Spleen (tissue), 11 donors: Measurements from ENCODE around the gene CHD9NB. TPM values are rescaled to one million over a fixed set of nuclear protein-coding genes. Genes with fewer than 3 reads are reported as not detected.
A peak's percentile ranks its signal among the peaks of the same experiment; 100 is the strongest.

Experiments used
- DNase-seq: peaks from one replicate; pipeline ENCODE4 v3.0.0-alpha.2; 2020
- H3K27ac ChIP-seq, 8 donors: fragments of 200-600 bp; sonication (generic) in 7 of 8; 1 replicate in 4 of 8; 2 replicates in 4 of 8; pipeline versions ENCODE4 v1.5.0 to v1.8.0; 2016 to 2021; ENCODE audit warnings: inconsistent platforms in 4 of 8, mild to moderate bottlenecking in 4 of 8, moderate library complexity in 1 of 8
- H3K27me3 ChIP-seq, 7 donors: fragments of 200-600 bp; sonication (generic) in 6 of 7; replicated peaks in 1 of 7; 1 replicate in 4 of 7; 2 replicates in 3 of 7; pipeline versions ENCODE4 v1.5.0 to v1.8.0; 2016 to 2021; ENCODE audit warnings: inconsistent platforms in 3 of 7, mild to moderate bottlenecking in 1 of 7
- H3K36me3 ChIP-seq, 6 donors: fragments of 200-600 bp; sonication (generic) in 5 of 6; 1 replicate in 4 of 6; 2 replicates in 2 of 6; pipeline versions ENCODE4 v1.5.0 to v1.8.0; 2016 to 2021; ENCODE audit warnings: inconsistent platforms in 2 of 6
- H3K4me1 ChIP-seq, 6 donors: fragments of 200-600 bp; sonication (generic) in 5 of 6; 1 replicate in 3 of 6; 2 replicates in 3 of 6; pipeline versions ENCODE4 v1.5.0 to v1.8.0; 2016 to 2021; ENCODE audit warnings: inconsistent platforms in 3 of 6
- H3K4me3 ChIP-seq, 8 donors: fragments of 200-600 bp; sonication (generic) in 7 of 8; 1 replicate in 4 of 8; 2 replicates in 4 of 8; pipeline versions ENCODE4 v1.5.0 to v1.8.0; 2016 to 2021; ENCODE audit warnings: inconsistent platforms in 4 of 8, mild to moderate bottlenecking in 4 of 8, moderate library complexity in 2 of 8
- H3K9me3 ChIP-seq, 8 donors: fragments of 200-600 bp; sonication (generic) in 7 of 8; 1 replicate in 4 of 8; 2 replicates in 4 of 8; pipeline versions ENCODE4 v1.5.0 to v1.8.0; 2016 to 2021; ENCODE audit warnings: inconsistent platforms in 4 of 8
- POLR2A ChIP-seq, 3 donors: fragments of 450-650 bp; IDR thresholded peaks; one replicate each; pipeline ENCODE4 v1.5.1; 2017; ENCODE audit warnings: antibody characterized with exemption in 3 of 3, mild to moderate bottlenecking in 1 of 3
- POLR2AphosphoS5 ChIP-seq, 3 donors: sonication (generic); formaldehyde crosslinking; IDR thresholded peaks; one replicate each; pipeline ENCODE4 v1.5.1; 2017; ENCODE audit warnings: antibody characterized with exemption in 3 of 3
- WGBS, 5 donors: extraction: QIAGEN DNeasy Blood & Tissue Kit in 3 of 5; methylation state at CpG; one replicate each; pipeline versions ENCODE4 v1.1.5 to v1.1.7; 2013 to 2018; 5-methylcytosine and 5-hydroxymethylcytosine counted together
- intact Hi-C: fragments of 100-400 bp; cut with DNase I; formaldehyde crosslinking; loops from one replicate; pipeline ENCODE4 v1.15.0; 2023; ENCODE audit warnings: low total_unique reads
- polyA plus RNA-seq, 3 donors: library from polyadenylated mRNA; stranded (reverse); fragments of 200-250 nt; gene quantifications; one replicate each; pipeline ENCODE4 v1.2.1, GENCODE V29; 2013
- total RNA-seq, 7 donors: library from RNA; depleted of rRNA in 3 of 7; stranded (reverse); fragments of >200 nt in 3 of 7; fragmentation: NEBNext Ultra II Directional in 4 of 7; extraction: Animal tissue kit (Norgen Biotek cat#: 25700) in 4 of 7; gene quantifications; one replicate each; pipeline versions ENCODE4 v1.1.0 to v1.2.1, GENCODE V29; 2016 to 2021
- TF ChIP-seq, protein P1 (sequence below), 11 experiments: fragments of 200-600 bp in 7 of 11; fragments of 450-650 bp in 4 of 11; sonication (generic) in 4 of 11; IDR thresholded peaks in 8 of 11; conservative IDR thresholded peaks in 3 of 11; 1 replicate in 7 of 11; 2 replicates in 4 of 11; pipeline versions ENCODE4 v1.4.0 to v1.8.0; 2016 to 2021; ENCODE audit warnings: antibody characterized with exemption in 11 of 11, inconsistent platforms in 4 of 11, mild to moderate bottlenecking in 1 of 11
- donor health status: healthy with polysubstance abuse.
- donor health status: DM: no; HTN: no; CAD: no; lungs with moderate emphysema.
- donor health status: DM: no; HTN: no; CAD: no.
- donor health status: Bipolar disorder and iron deficiency.
- donor health status: healthy.
- donor health status: DM: no; HTN: no; CAD: no.
- donor health status: DM: yes; HTN: yes; CAD: no.

The CHD9NB gene
- total and polyA plus RNA-seq, 10 donors, result 0.10 to 0.27 TPM; not detected in 8

DNA sequence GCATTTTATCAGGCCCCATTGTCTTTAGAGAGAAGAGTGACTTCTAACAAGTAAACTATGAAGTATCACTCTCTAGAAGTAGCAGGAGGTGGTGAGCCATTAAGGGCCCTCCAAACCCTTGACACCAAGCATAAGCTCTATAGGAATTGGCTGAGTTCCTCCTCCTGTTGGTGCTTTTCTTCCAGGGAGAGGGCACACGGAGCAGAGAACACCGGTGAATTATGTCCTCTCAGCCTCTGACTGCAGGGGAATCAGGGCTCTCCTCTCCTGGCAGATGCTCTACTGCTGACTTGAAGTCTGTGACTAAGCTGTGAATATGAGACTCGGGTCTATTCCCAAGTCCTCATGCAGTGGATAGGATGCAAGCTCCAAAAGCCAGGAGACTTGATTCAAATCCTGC, 34.4 kb upstream of the CHD9NB start:
- no peaks in the 10 kb centered on the region for H3K27me3 ChIP-seq
- H3K4me1 ChIP-seq, result peaks cover 13 to 55% (median 44%) of the 10 kb centered on the region in 6 donors
- H3K9me3 ChIP-seq, result no peaks in the 10 kb centered on the region
- no peak for TF ChIP-seq POLR2A (IDR thresholded peaks at IDR 0.05)
- no peak for TF ChIP-seq POLR2AphosphoS5 (IDR thresholded peaks at IDR 0.05)
- TF ChIP-seq, protein P1, sequence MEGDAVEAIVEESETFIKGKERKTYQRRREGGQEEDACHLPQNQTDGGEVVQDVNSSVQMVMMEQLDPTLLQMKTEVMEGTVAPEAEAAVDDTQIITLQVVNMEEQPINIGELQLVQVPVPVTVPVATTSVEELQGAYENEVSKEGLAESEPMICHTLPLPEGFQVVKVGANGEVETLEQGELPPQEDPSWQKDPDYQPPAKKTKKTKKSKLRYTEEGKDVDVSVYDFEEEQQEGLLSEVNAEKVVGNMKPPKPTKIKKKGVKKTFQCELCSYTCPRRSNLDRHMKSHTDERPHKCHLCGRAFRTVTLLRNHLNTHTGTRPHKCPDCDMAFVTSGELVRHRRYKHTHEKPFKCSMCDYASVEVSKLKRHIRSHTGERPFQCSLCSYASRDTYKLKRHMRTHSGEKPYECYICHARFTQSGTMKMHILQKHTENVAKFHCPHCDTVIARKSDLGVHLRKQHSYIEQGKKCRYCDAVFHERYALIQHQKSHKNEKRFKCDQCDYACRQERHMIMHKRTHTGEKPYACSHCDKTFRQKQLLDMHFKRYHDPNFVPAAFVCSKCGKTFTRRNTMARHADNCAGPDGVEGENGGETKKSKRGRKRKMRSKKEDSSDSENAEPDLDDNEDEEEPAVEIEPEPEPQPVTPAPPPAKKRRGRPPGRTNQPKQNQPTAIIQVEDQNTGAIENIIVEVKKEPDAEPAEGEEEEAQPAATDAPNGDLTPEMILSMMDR (IDR thresholded peaks at IDR 0.05 in 8 of 11, conservative IDR thresholded peaks at IDR 0.05 in 3 of 11), result no peak
- H3K4me3 ChIP-seq, result no peak overlapping the region
- WGBS, 5 donors, result 80 to 100% (median 88%) methylated on average over 3 of the region's 3 CpGs
- DNase-seq, result no peak
- intact Hi-C loops, result no loop called here
- H3K27ac ChIP-seq, result no peak overlapping the region
- peaks cover 0 to 6% (median 0%) of the 10 kb centered on the region in 6 donors for H3K36me3 ChIP-seq

DNA sequence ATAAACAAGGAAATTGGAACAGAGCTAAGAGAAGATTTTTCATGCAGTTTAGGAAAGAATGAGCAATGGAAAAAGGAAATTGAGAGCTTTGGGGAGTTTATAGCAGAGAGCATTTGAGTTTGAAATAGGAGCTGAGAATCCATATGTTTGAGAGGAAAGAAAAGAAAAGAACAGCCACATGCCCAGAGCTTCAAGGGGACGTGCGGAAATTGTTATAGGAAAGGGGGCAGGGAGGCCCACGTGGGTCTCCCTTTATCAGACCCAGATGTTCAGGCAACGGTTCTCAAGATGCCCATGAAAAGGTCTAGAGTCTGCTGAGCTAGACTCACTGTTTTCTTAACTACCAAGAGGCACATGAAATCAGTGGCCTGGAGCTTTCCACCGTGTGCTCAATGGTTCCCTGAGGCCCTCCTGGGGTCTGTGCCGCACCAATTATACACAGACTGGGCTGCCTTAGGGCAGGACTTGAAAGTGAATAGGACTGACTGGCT, 33.3 kb upstream of the CHD9NB start:
- peak overlapping the region in 6 of 8 donors; percentile 21 to 56 (median 36) for H3K27ac ChIP-seq
- 67 to 82% (median 74%) methylated on average over 5 to 6 of the region's 6 CpGs for WGBS, 5 donors
- no peak for DNase-seq
- peaks cover 4 to 54% (median 39%) of the 10 kb centered on the region in 6 donors for H3K4me1 ChIP-seq
- no peaks in the 10 kb centered on the region for H3K27me3 ChIP-seq
- H3K36me3 ChIP-seq, result peaks cover 0 to 6% (median 0%) of the 10 kb centered on the region in 6 donors
- intact Hi-C loops, result no loop called here
- TF ChIP-seq, protein P1 (IDR thresholded peaks at IDR 0.05 in 8 of 11, conservative IDR thresholded peaks at IDR 0.05 in 3 of 11), result no peak
- no peak for TF ChIP-seq POLR2A (IDR thresholded peaks at IDR 0.05)
- no peak for TF ChIP-seq POLR2AphosphoS5 (IDR thresholded peaks at IDR 0.05)
- H3K4me3 ChIP-seq, result no peak overlapping the region
- no peaks in the 10 kb centered on the region for H3K9me3 ChIP-seq

DNA sequence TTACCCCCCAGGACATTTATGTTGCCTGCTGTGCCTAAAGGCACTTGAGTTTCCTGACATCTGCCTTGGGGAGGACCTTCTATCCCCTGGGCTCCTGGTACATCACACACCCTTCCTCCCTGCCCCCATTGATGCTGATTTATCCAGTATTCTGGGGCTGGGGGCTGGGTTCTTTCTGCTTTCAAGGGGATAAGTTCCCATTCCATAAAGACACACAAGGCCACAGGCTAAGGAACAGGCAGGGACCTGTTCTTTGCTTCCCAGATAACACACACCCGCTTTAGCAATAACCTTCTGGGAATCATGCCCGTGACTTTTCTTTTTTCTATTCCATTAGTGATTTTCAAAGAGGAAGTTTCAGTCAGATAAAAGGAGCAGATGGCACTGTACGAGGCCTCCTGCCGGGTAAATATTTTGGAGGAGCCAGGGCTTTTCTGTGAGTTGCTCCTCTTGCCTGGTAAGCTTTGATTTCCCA, 32.7 kb upstream of the CHD9NB start:
- H3K27ac ChIP-seq, result peak overlapping the region in 6 of 8 donors; percentile 21 to 56 (median 36)
- WGBS, 5 donors, result 46 to 62% (median 54%) methylated on average over 4 of the region's 4 CpGs
- intact Hi-C loops, result no loop called here
- peaks cover 2 to 53% (median 36%) of the 10 kb centered on the region in 6 donors for H3K4me1 ChIP-seq
- no peaks in the 10 kb centered on the region for H3K27me3 ChIP-seq
- no peaks in the 10 kb centered on the region for H3K9me3 ChIP-seq
- DNase-seq, result no peak
- no peak overlapping the region for H3K4me3 ChIP-seq
- TF ChIP-seq, protein P1 (IDR thresholded peaks at IDR 0.05 in 8 of 11, conservative IDR thresholded peaks at IDR 0.05 in 3 of 11), result no peak
- TF ChIP-seq POLR2AphosphoS5 (IDR thresholded peaks at IDR 0.05) (no peak), POLR2A (IDR thresholded peaks at IDR 0.05) (no peak)
- H3K36me3 ChIP-seq, result peaks cover 0 to 6% (median 0%) of the 10 kb centered on the region in 6 donors

DNA sequence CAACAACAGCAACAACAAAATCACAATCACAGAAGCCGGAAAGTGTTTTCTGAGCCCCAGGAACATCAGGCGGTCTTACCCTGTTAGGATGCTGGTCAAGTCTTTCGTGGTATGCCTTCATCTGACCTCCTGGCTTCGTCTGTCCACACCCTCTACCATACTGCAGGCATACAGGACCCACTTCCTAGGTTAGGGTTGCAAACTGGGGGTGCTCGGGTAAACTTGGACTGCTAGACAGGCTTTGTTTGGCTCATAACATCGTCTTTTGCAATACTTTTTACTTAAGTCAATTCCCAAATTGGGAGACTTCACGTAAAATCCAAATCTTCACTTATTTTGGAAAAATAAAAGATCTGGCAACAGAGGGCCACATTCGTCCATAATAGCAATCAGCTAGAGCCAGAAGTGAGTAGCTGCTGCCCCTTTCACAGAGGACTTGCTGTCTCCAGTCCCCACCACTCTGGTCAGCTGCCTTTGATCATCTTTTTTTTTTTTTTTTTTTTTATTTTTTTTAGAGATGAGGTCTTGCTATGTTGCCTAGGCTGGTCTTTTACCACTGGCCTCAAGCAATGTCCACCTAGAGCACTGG, 32.1 kb upstream of the CHD9NB start:
- Histone ChIP-seq H3K27ac (peak overlapping the region in 5 of 8 donors; percentile 21 to 56 (median 34)), H3K9me3 (no peaks in the 10 kb centered on the region), H3K4me3 (no peak overlapping the region), H3K4me1 (peaks cover 0 to 52% (median 31%) of the 10 kb centered on the region in 6 donors), H3K27me3 (no peaks in the 10 kb centered on the region), H3K36me3 (peaks cover 0 to 6% (median 0%) of the 10 kb centered on the region in 6 donors)
- TF ChIP-seq, protein P1 (IDR thresholded peaks at IDR 0.05 in 8 of 11, conservative IDR thresholded peaks at IDR 0.05 in 3 of 11), result no peak
- no peak for TF ChIP-seq POLR2A (IDR thresholded peaks at IDR 0.05)
- TF ChIP-seq POLR2AphosphoS5 (IDR thresholded peaks at IDR 0.05), result no peak
- WGBS, 5 donors, result 87 to 94% (median 92%) methylated on average over 8 of the region's 8 CpGs
- intact Hi-C loops, result no loop called here
- DNase-seq, result no peak
